ELF-1 (cell line): ENCODE data around the gene ARGLU1.
"Not testable (repeated sequence)": the region's sequence is repeated elsewhere in the genome, so short reads cannot be mapped to it uniquely, and the experiment has no call there.

Source experiments
- DNase-seq: peaks from one replicate; pipeline ENCODE4 v3.0.0-alpha.2; 2016; ENCODE audit warnings: low read depth, low spot score

Gene ARGLU1, protein sequence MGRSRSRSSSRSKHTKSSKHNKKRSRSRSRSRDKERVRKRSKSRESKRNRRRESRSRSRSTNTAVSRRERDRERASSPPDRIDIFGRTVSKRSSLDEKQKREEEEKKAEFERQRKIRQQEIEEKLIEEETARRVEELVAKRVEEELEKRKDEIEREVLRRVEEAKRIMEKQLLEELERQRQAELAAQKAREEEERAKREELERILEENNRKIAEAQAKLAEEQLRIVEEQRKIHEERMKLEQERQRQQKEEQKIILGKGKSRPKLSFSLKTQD

DNA sequence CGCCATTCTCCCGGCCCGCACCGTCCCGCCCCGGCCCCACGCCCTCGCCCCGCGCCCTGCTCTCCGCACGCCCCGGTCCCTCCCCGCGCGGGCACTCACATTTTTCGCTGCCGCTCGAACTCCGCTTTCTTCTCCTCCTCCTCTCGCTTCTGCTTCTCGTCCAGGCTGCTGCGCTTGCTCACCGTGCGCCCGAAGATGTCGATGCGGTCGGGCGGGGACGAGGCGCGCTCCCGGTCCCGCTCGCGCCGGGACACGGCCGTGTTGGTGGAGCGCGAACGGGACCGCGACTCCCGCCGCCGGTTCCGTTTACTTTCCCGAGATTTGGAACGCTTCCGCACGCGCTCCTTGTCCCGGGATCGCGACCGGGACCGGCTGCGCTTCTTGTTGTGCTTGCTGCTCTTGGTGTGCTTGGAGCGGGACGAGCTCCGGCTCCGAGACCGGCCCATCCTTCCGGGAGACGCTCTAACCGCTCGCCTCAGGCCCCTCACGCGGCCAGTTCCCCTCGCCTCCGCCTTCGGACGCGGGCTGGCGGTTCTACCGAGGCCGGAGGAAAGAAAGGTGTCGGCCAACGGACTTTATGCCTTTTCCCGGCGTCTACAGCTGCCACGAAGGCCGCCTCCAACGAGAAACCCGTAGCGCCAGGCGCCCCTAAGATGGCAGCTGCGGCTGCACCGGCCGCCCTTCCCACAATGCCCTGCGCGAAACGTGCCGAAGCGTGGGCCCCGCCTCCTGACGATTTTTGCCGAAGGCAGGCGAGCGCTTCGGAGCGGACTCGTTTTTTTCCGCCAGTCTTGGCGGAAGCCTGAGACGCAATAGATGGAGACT lies at the start of gene ARGLU1:
ARGLU1 (minus strand) TSS at position 664 of the 825 bp plus-strand sequence; CDS start at position 446, 218 bp downstream.
- peak; percentile 95 for DNase-seq

DNA sequence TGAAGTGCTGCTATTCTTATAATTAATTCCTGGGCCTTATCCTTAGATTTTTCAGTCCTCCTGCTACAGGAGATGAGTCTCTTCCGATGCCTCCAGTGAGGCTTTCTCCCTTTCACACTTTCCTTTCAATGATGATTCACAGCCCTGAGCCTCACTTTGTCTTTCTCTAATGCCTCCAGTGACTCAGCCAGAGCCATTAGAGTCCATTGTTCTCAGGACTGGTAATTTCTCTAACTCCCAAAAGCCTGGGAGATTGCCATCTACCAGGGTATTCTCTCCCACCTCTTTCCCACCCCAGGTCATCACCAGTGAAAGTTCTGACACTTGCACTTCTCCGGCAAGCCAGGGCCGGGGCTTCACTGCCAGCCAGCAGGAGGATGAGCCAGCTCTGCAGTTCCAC lies 49.6 kb upstream of the ARGLU1 start:
- DNase-seq = peak; percentile 79

DNA sequence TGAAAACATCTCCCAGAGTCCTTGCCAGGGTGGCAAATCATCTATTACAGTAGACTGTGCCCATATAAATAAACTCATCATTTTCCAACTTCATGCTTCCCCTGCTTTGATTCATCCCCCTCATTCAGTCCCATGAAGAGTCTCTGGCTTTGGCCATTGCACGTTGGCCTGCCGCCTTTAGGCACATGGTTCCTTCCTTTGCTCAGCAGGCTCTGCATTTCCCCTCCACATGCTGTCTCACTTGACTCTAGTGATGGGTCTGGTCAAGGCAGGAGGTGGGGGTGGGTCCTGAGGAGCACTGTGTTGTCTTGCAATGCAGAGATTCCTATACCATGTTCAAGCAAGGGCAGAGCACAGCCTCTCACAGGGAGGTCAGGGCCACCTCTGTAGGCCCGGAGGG lies 48.8 kb upstream of the ARGLU1 start:
- DNase-seq = no peak

DNA sequence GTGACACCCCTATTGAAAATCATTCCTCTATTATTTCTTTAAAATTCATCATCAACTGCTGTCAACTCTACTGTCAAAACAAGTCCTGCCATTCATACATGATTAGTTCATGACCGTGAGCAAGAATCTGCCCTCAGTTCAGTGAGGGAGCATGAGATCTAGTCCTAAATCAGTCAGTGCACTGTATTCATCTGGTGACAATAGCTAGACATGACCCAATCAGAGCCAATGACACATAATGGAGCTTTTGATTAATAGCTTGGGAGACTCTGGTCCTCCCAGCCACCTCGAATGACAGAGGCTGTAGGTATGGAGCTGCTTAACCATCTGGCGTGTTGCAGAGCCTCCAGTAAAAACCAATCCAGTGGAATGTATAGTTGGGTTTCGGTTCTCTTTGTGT lies 46.9 kb upstream of the ARGLU1 start:
- DNase-seq = no peak

DNA sequence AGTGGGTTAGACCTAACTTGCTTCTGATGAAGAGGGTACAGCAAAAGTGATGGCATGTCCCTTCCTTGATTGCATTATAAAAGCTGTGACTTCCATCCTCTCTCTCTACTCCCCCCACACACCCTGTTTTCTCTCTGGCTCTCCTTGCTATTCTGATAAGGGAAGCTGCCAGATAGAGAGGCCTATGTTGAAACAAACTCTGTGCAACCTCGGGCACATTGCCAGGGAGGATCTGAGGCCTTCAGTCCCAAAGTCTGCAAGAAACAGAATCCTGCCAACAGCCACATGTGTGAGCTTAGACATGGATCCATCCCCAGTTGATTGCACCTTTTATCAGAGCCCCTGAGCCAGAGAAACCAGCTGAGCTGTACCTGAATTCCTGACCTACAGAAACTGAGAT lies 44.8 kb upstream of the ARGLU1 start:
- DNase-seq = no peak

DNA sequence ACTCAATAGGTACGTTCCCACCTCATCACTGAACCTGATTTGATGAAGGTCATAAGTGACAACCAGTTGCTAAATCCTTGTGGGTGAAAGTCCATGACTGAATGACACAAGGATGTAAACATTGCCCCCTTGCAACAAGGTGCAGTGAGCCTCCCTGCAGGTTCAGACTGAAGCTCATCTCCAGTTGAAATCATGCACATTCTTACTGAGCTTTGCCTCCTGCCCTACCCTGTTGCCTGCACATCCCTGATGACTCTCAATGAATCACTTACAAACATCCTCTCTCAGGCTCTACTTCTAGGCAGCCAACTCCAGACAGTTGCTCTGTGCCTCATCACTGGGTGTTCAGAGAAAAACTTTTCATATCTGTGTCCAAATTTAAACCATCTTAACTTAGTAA lies 42.5 kb upstream of the ARGLU1 start:
- no peak for DNase-seq

DNA sequence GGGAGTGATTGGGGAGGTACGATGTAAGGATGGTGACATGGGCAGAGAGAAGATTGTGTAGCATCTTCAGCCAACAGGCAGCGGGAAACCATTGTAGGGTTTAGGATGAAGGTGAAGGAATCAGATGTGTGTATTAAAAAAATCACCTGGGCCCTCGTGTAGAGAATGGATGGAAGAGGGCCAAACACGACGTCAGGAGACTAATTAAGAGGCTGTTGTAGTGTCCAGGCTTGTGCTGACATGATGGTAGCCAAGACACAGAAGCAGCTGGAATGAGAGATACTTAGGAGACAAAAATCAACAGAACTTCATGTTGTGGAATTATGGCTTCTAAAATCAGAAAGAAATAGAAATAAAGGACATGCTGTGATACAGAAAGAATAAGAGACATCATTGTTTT lies 41.2 kb upstream of the ARGLU1 start:
- no peak for DNase-seq

DNA sequence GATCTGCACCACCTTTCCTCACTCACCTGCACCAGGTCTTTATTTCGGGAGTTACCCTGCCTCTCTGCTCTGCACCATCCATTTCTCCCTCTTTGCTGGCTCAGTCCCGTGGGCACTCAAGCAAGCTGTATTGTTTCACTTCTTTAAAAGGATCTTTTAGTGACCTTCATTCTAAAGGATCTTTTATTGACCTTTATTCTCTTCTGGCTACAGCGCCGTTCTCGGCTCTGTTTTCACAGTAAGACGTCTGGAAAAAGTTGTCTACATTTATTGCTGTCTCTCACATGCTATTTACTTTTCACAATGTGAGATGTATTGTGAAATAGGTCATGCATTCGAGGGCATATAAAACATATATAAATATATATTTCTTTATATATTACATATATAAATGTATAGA lies 35.6 kb upstream of the ARGLU1 start:
- no peak for DNase-seq

DNA sequence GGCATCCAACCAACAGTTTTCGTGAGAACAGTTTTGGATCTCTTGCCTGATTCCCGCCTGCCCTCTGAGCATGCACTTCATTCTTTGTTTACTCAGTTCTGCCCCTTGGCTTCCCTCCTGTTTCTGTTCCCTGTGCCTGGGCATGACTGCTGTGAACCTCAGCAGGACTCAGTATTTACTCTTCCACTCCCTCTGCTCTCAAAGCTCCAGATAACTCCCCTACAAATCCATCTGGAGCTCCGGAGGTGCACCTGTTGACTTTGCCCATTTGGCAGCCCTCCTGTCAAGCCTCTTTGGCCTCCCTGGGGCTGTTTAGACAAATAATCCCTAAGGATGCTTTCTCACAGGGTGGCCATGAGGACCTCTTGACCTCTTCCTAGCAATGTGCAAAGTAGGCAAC lies 34.2 kb upstream of the ARGLU1 start:
- no peak for DNase-seq

DNA sequence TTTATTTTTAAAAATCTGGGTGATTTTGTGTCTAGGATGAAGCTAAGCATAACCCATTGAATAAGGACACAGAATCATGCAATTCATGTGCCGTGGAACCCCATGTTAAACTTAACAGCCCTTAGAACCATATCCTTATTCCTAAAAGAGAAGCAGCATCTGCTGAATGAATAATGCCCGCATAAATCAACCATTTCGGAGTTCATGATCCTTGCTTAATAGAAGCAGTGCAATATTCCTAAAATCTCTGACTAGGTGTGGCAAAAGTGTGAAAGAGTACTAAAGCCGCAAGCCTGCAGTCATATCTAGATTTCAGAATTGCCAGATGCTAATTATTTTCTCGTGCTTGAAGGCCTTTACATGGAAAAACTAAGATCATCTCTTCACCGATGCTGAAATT lies 33.6 kb upstream of the ARGLU1 start:
- DNase-seq = no peak

DNA sequence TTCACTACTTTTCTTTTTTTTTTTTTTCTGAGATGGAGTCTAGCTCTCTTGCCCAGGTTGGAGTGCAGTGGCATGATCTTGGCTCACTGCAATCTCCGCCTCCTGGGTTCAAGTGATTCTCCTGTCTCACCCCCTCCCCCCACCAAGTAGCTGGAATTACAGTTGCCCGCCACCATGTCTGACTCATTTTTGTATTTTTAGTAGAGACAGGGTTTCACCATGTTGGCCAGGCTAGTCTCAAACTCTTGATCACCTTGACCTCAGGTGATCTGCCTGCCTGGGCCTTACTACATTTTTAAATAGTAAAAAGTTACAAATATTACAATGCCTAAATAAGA lies 32.8 kb upstream of the ARGLU1 start:
- not testable (repeated sequence) for DNase-seq

DNA sequence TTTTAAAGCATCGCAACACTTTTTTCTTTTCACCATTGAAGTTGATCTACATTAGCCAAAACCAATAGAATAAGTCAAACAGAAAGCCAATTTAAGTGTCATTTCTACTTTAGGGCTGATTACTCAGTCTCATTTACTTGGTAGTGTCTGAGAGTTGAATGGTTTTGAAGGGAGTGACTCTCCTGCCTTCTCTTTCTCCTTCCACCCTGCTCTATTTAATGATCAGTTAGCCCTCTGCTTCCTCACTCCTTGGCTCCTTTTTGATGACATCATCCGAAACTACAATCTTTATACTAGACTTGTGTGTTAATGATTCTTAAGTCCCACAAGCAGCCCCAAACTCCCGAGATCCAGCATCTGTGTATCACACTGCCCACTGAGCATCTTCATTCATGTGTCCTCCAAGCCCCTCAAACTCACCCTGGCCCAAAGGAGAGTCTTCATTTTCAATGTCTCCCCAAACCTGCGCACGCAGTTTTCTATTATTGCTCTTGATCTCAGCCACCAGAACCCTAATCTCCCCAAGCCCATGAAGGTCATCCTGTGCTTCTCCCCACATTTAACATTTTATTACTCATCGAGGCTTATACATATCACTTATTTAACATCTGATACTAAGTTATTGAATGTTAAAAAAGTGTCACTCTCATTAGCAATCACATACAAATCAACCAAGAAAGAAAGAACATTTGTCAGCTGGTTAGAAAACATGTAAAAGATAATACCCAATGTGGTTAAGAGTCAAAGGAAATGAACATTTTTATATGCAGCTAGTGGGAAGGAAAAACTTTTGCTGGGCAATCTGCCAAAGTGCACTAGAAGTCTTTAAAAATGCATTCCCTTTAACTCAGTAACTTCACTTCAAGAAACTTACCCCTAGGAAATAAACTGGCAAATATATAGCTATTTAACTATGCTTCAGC lies 32.2 kb upstream of the ARGLU1 start:
- DNase-seq = no peak

DNA sequence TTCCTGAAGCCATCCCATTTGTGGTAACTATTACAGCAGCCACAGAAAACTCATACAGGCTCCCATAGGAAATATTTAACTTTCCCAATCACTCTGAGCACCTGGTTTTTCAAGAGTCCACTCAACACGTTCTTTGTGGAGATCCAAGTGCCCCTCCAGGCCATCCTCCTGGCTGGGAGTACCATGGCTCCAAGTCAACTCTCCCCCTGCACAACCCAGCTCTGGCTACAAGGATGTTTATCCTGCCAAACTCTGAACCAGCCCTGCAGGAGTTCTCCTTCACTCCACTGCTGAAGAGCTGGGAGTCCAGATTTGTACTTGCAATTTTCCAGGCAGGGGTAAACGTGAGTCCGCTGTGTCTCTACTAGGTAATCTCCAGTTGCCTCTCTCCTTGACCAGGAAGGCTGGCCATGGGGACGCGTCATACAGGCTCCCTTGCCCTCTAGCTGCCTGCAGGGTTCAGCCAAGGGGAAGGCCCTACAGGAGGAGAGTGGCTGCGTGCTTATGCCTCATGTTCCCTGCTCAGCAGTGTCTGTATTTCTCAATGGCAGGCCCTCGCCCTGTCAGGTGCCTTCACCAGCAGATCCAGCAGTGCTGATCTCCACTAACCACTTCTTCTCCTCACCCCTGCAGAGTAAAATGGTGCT lies 29.9 kb upstream of the ARGLU1 start:
- no peak for DNase-seq

DNA sequence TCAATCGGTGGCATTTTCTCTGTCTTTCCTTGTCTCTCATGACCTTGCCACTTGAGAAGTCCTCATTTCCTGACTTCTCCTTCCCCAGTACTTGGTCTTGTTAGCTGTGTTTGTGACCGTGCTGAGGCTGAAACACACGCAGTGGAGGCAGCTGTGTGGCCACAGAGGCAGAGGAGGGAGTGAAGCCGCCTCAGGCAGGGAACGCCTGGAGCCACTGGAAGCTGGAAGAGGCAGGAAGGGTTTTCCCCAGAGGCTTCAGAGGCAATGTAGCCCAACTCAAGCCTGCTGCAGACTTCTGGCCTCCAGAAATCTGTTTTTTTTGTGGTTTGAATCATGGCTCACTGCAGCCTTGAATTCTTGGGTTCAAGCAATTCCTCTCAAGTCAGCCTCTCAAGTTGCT lies 29.2 kb upstream of the ARGLU1 start:
- DNase-seq = peak; percentile 14

DNA sequence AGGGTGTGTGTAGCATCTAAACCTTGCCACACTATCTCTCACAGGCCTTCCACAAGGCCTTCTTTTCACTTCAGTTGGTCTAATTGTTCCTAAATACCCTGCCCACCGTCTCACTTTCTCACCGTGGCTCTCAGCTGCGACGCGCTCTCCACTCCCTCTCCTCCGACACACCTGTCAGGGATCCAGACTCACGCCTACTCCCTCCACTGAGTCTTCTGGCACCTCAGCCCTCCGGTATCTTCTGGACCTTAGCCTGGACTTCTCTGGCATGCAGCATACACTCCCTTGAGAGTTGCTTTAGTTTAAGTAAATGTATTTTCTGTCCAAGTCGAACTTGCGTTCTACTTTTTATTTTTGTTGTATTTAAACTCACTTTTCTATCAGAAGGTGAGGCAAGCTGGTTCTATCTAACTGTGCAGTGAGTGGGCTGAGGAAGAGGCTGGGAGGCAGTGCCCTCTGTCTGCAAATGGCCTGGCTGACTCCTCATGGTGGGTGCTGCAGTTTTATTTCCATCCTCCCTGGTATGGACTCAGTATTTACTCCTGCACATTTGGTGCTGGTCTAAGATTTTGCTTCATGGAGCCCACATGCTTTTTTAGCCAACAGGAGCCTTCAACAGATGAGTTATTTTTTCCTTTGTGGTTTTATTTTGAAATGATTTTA lies 28.5 kb upstream of the ARGLU1 start:
- no peak for DNase-seq

DNA sequence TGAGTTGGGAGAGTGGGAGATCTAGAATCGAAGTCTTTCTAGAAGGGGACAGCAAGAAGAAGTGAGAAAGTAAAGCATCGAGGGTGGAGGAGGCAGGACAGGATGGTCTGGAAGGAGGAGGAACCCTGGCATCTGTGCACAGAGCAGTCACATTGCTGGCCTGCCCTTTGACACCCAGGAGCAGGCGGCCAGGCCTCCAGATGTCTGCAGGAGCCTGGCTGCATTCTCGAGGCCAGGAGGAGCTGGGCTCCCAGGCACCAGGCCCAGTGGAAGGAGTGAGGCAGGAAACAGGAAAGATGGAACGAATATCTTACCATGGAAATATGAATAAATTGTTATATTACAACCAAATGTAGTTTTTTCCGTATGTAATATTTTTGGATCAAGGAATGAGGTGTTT lies 27.7 kb upstream of the ARGLU1 start:
- DNase-seq = no peak

DNA sequence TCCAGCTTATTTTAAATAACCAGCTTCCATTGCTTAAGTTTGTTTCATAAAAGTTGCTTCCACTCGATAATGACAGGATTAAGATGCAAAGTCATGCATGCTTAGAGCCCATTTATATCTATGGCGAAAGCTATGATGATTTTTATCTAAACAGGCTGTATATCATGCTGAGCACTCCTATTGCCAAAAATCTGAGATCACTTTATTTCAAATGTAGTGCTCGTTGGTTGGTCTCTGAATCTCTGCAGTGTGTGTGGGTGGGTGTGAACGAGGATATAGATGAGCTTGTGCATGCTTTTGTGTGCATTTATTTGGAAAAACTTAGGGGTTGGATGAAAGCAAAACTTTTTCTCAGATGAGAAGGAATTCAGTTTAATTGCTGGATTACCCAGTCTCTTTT lies 27.0 kb upstream of the ARGLU1 start:
- DNase-seq = no peak

DNA sequence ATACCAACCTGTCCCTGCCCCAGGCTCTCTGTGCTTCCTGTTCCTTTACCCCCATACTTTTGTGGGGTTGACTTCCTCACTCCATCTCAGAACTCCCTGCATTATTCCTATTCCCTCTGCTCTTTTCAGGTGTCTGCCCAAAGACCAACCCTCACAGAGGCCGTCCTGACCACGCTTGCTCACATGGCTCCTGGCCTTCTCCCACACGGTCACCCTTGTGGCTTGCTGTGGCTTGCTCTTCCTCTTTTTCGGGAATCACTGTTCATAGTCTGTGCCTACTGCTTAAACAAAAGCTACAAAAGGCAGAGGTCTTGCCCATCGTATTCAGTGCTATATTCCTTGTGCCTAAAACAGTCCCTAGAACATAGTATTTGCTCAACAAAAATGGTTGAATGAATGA lies 25.2 kb upstream of the ARGLU1 start:
- no peak for DNase-seq

DNA sequence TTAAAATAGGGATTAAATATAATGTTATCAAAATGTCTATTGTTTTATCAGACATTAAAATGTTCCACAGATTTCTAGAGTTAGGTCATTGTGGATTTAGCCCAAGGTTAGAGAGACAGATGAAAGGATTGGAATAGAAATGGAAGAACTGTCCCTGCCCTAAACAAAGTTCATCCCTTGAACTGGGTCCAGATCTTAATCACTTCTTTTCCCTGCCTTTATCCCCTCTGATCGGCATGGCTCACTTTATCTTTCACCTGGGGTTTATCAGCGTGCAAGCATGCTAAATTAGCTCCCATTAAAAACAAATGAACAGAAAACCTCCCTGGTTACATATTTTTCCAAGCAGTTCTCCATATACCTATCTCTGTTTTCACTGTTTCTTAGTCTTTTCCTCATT lies 23.4 kb upstream of the ARGLU1 start:
- no peak for DNase-seq

DNA sequence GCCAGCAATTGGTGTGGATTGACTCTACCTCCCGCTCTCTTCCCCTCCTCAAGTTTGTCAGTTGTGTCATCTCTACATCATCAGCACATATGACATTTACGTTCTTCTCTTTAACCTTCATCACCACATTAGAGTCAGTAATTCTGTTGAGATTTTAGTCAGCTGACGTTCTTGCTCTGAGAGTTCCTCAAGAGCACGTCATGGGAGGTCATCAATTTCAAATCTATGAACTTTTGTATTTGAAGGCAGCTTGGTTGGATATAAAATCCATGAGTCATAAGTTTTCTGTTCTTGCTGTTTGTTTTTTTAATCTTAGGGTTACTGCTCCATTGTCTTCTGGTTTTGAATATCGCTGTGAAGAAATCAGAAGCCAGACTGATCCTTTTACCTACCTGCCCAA lies 21.8 kb upstream of the ARGLU1 start:
- no peak for DNase-seq

DNA sequence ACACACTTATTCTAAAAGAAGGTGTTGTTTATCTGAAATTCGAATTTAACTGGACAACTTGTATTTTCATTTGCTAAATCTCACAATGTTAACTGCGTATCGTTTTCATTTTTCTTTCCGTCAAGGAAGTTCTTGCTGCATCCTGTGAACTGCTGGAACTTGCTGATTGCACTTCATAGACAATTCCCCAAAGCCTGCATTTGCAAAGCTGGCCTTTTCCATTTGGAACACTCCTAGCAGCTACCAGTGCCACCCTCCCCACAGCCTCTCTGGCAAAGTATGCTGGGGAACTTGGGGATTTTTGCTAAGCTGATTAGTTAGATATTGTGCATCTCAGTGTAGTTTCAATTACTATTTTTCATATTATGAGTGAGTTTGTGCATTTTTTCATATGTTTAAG lies 20.4 kb upstream of the ARGLU1 start:
- DNase-seq = no peak
